ENCODE data around the gene DIP2A. TPM values are rescaled to one million over a fixed set of nuclear protein-coding genes. Genes with fewer than 3 reads are reported as not detected.

Gene DIP2A
- total RNA-seq, 2 experiments from 2014 or later = 61.2 to 66.1 TPM

- Mint-ChIP-seq H3K9me3 (peaks cover 2% of the 10 kb centered on the region), H3K27ac (no peak overlapping the region), H3K4me3 (no peak overlapping the region), H3K4me1 (ENCODE audit: low read depth) (peaks cover 43% of the 10 kb centered on the region), H3K36me3 (ENCODE audit: low read depth) (peaks cover 11% of the 10 kb centered on the region), H3K27me3 (no peaks in the 10 kb centered on the region)
- H3K4me3 ChIP-seq (ENCODE audit: low read length) = no peak overlapping the region
- no peaks in the 10 kb centered on the region for H3K27me3 ChIP-seq (ENCODE audit: control insufficient read depth in 1 of 2, insufficient read depth in 2 of 2, low read length in 2 of 2)
- ChIA-PET CTCF (no interaction called here), POLR2A (interaction anchor here (2.5 kb wide), 1 partner anchor 23 kb away, joined by 10 read pairs; no protein-coding TSS in a partner anchor)
- no peaks in the 10 kb centered on the region for H3K36me3 ChIP-seq (ENCODE audit: insufficient read depth, low read length)
- peaks cover 6 to 16% of the 10 kb centered on the region in 2 experiments for H3K9me3 ChIP-seq (ENCODE audit: control insufficient read depth in 1 of 2, insufficient read depth in 1 of 2, low read length in 2 of 2)
- intact Hi-C loops (cut with DNase I, micrococcal nuclease) = no loop called here
- peaks cover 24% of the 10 kb centered on the region for H3K4me1 ChIP-seq (ENCODE audit: insufficient read depth, low read length)
- DNase-seq = no peak
- no peak overlapping the region for H3K27ac ChIP-seq (ENCODE audit: low read depth in 1 of 2, low read length in 2 of 2)
- ATAC-seq (ENCODE audit: poor library complexity) = no peak
- no peak for TF ChIP-seq CTCF (IDR thresholded peaks at IDR 0.05)
Observed at GRCh38 chr21:46610018-46610701, 151.5 kb downstream of the DIP2A start.

DNA sequence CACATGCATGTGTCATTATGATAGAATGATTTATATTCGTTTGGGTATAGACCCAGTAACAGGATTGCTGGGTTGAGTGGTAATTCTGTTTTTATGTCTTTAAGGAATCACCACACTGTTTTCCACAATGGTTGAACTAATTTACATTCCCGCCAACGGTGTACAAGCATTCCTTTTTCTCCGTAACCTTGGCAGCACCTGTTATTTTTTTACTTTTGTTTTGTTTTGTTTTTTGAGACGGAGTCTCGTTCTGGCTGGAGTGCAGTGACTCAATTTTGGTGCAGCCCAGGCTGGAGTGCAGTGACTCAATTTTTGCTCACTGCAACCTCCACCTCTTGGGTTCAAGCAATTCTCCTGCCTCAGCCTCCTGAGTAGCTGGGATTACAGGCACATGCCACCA lies 154.7 kb downstream of the DIP2A start:
- peaks cover 6 to 16% of the 10 kb centered on the region in 2 experiments for H3K9me3 ChIP-seq (ENCODE audit: control insufficient read depth in 1 of 2, insufficient read depth in 1 of 2, low read length in 2 of 2)
- no peaks in the 10 kb centered on the region for H3K27me3 ChIP-seq (ENCODE audit: control insufficient read depth in 1 of 2, insufficient read depth in 2 of 2, low read length in 2 of 2)
- Mint-ChIP-seq H3K4me1 (ENCODE audit: low read depth) (peaks cover 22% of the 10 kb centered on the region), H3K27ac (no peak overlapping the region), H3K4me3 (no peak overlapping the region), H3K9me3 (peaks cover 2% of the 10 kb centered on the region), H3K27me3 (no peaks in the 10 kb centered on the region), H3K36me3 (ENCODE audit: low read depth) (peaks cover 11% of the 10 kb centered on the region)
- H3K27ac ChIP-seq (ENCODE audit: low read depth in 1 of 2, low read length in 2 of 2) = no peak overlapping the region
- ChIA-PET CTCF (no interaction called here), POLR2A (no interaction called here)
- TF ChIP-seq CTCF (IDR thresholded peaks at IDR 0.05) = no peak
- intact Hi-C loops (cut with DNase I, micrococcal nuclease) = no loop called here
- no peak overlapping the region for H3K4me3 ChIP-seq (ENCODE audit: low read length)
- no peaks in the 10 kb centered on the region for H3K4me1 ChIP-seq (ENCODE audit: insufficient read depth, low read length)
- ATAC-seq (ENCODE audit: poor library complexity) (no peak), DNase-seq (no peak)
- no peaks in the 10 kb centered on the region for H3K36me3 ChIP-seq (ENCODE audit: insufficient read depth, low read length)

DNA sequence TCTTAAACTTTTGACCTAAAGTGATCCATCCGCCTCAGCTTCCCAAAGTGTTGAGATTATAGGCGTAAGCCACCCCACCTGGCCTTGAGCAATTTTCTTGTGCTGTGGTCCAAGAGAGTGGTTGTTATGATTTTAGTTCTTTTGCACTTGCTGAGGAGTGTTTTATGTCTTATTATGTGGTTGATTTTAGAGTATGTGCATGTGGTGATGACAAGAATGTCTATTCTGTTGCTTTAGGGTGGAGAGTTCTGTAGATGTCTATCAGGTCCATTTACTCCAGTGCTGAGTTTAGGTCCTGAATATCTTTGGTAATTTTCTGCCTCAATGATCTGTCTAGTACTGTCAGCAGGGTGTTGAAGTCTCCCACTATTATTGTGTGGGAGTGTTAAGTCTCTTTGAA lies 157.4 kb downstream of the DIP2A start:
- Mint-ChIP-seq H3K27ac (no peak overlapping the region), H3K4me1 (ENCODE audit: low read depth) (peaks cover 40% of the 10 kb centered on the region), H3K4me3 (no peak overlapping the region), H3K9me3 (no peaks in the 10 kb centered on the region), H3K27me3 (no peaks in the 10 kb centered on the region), H3K36me3 (ENCODE audit: low read depth) (peaks cover 7% of the 10 kb centered on the region)
- H3K36me3 ChIP-seq (ENCODE audit: insufficient read depth, low read length) = no peaks in the 10 kb centered on the region
- intact Hi-C loops (cut with DNase I, micrococcal nuclease) = no loop called here
- TF ChIP-seq CTCF (IDR thresholded peaks at IDR 0.05) = no peak
- DNase-seq (no peak), ATAC-seq (ENCODE audit: poor library complexity) (no peak)
- POLR2A ChIA-PET = interaction anchor here (1.2 kb wide), 1 partner anchor 13 kb away, joined by 3 read pairs; no protein-coding TSS in a partner anchor
- no peak overlapping the region for H3K27ac ChIP-seq (ENCODE audit: low read depth in 1 of 2, low read length in 2 of 2)
- no peaks in the 10 kb centered on the region for H3K27me3 ChIP-seq (ENCODE audit: control insufficient read depth in 1 of 2, insufficient read depth in 2 of 2, low read length in 2 of 2)
- CTCF ChIA-PET = no interaction called here
- no peak overlapping the region for H3K4me3 ChIP-seq (ENCODE audit: low read length)
- peaks cover 12% of the 10 kb centered on the region for H3K4me1 ChIP-seq (ENCODE audit: insufficient read depth, low read length)
- H3K9me3 ChIP-seq (ENCODE audit: control insufficient read depth in 1 of 2, insufficient read depth in 1 of 2, low read length in 2 of 2) = peaks cover 0 to 4% of the 10 kb centered on the region in 2 experiments
